Naive thymus-derived CD4-positive, alpha-beta T cell (primary cell): ENCODE data around the gene CGB8. TPM values are rescaled to one million over a fixed set of nuclear protein-coding genes. Genes with fewer than 3 reads are reported as not detected.
A peak's percentile ranks its signal among the peaks of the same experiment; 100 is the strongest.
"Not testable (repeated sequence)": the region's sequence is repeated elsewhere in the genome, so short reads cannot be mapped to it uniquely, and the experiment has no call there.

Source experiments
- ATAC-seq: fragments of 150-1000 bp; cut with Tn5 transposase; 2 replicates; pipeline ENCODE4 v1.10.0; 2021; ENCODE audit warnings: mild to moderate bottlenecking, moderate library complexity
- CTCF ChIA-PET: fragments of 350-600 bp; sonication (Branson Sonifier 250); formaldehyde crosslinking; loops from one replicate; lab custom pipeline; 2021; ENCODE audit warnings: antibody characterized with exemption; lab: Charles Lee
- POLR2A ChIA-PET: fragments of 350-600 bp; sonication (Branson Sonifier 250); formaldehyde crosslinking; loops from one replicate; lab custom pipeline; 2021; ENCODE audit warnings: antibody characterized with exemption, inconsistent platforms; lab: Charles Lee
- DNase-seq, 9 donors: peaks; one replicate each; pipeline versions ENCODE4 v3.0.0 to v3.0.0-alpha.2; 2020 to 2022; ENCODE audit warnings: mixed read lengths in 1 of 9
- H3K27ac ChIP-seq: one replicate; pipeline ENCODE4 v1.7.0; 2013; ENCODE audit warnings: mild to moderate bottlenecking, low read depth, low read length, moderate library complexity
- H3K27me3 ChIP-seq, 2 donors: one replicate each; pipeline ENCODE4 v1.7.0; 2013; ENCODE audit warnings: low read length in 2 of 2, mild to moderate bottlenecking in 2 of 2, moderate library complexity in 2 of 2; ENCODE audit not compliant: control insufficient read depth in 2 of 2, insufficient read depth in 2 of 2
- H3K36me3 ChIP-seq, 3 experiments: 1 replicate in 2 of 3; 2 replicates in 1 of 3; pipeline ENCODE4 v1.7.0; 2013; ENCODE audit warnings: low read length in 3 of 3, mild to moderate bottlenecking in 3 of 3, moderate library complexity in 1 of 3; ENCODE audit not compliant: insufficient read depth in 3 of 3, control insufficient read depth in 2 of 3
- H3K4me1 ChIP-seq, 2 donors: one replicate each; pipeline ENCODE4 v1.7.0; 2013; ENCODE audit warnings: low read length in 2 of 2, mild to moderate bottlenecking in 2 of 2, moderate library complexity in 1 of 2; ENCODE audit not compliant: control insufficient read depth in 2 of 2, insufficient read depth in 2 of 2
- H3K4me3 ChIP-seq: 2 replicates; pipeline ENCODE4 v1.7.0; 2013; ENCODE audit warnings: mild to moderate bottlenecking, low read length
- H3K9me3 ChIP-seq, 3 experiments: 1 replicate in 2 of 3; 2 replicates in 1 of 3; pipeline ENCODE4 v1.7.0; 2013; ENCODE audit warnings: low read length in 3 of 3; ENCODE audit not compliant: control insufficient read depth in 2 of 3
- H3K27ac Mint-ChIP-seq, 9 donors: one replicate each; pipeline ENCODE4 v1.8.0; 2020 to 2022; ENCODE audit warnings: mixed read lengths in 9 of 9, mild to moderate bottlenecking in 8 of 9, moderate library complexity in 5 of 9, inconsistent platforms in 2 of 9
- H3K27me3 Mint-ChIP-seq, 5 donors: one replicate each; pipeline ENCODE4 v1.8.0; 2021 to 2022; ENCODE audit warnings: mixed read lengths in 5 of 5, mild to moderate bottlenecking in 1 of 5
- H3K36me3 Mint-ChIP-seq, 5 donors: one replicate each; pipeline ENCODE4 v1.8.0; 2020 to 2022; ENCODE audit warnings: mixed read lengths in 5 of 5, mild to moderate bottlenecking in 3 of 5, inconsistent platforms in 1 of 5
- H3K4me1 Mint-ChIP-seq, 7 donors: one replicate each; pipeline ENCODE4 v1.8.0; 2020 to 2022; ENCODE audit warnings: mixed read lengths in 7 of 7, mild to moderate bottlenecking in 3 of 7, inconsistent platforms in 1 of 7
- H3K4me3 Mint-ChIP-seq, 10 donors: one replicate each; pipeline ENCODE4 v1.8.0; 2020 to 2022; ENCODE audit warnings: mild to moderate bottlenecking in 10 of 10, mixed read lengths in 10 of 10, moderate library complexity in 6 of 10, inconsistent platforms in 2 of 10
- H3K9me3 Mint-ChIP-seq, 11 donors: one replicate each; pipeline ENCODE4 v1.8.0; 2020 to 2022; ENCODE audit warnings: mixed read lengths in 11 of 11, mild to moderate bottlenecking in 4 of 11, inconsistent platforms in 1 of 11, moderate library complexity in 1 of 11
- intact Hi-C, 2 donors: fragments of 100-400 bp; cut with micrococcal nuclease; formaldehyde crosslinking; loops; one replicate each; pipeline ENCODE4 v1.15.1; 2023
- polyA plus RNA-seq, 2 donors: library from polyadenylated mRNA; unstranded; fragments of 300-500 nt; fragmentation: Illumina TruSeq; gene quantifications; one replicate each; pipeline ENCODE4 v1.2.3, GENCODE V29; 2021
- total RNA-seq, 6 experiments: library from RNA in 5 of 6; stranded (reverse) in 5 of 6; gene quantifications; 1 replicate in 5 of 6; 2 replicates in 1 of 6; pipeline ENCODE4 v1.2.3 and lab custom pipeline; 2021 to 2026

CGB8 gene
- total and polyA plus RNA-seq, 7 experiments from 2014 or later, result not detected

DNA sequence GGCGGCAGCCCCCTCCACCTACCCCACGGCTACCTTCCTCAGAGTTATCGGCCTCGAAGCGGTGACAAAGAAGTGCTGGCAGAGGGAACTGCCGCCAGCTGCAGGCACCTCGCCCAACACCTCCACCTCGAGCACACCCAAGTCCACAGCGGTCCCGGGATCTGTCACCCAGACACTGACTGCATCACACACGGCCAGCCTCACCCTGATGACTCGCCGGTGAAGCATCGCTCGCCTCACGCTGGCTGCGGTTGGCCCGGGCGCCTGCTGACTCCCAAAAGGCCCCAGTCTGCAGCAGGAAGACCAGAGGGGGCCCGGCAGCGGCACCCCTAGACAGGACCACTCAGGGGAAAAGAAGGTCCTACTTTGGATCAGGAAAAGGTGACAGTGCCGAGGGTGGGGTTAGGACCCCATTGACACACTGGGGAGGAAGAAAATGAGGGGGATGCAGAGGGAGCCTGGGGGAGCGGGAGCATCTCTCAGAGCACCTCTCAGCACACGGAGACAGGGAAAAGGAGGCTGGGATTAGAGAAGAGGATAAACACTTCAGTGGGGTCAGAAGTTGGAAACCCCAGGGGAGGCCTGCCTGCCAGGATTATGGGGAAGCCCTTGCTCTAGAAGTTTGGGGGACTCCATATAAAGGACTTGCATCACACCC lies 1.6 kb upstream of the CGB8 start:
- H3K4me1 Mint-ChIP-seq, H3K4me3 Mint-ChIP-seq, H3K27ac ChIP-seq, H3K4me3 ChIP-seq, H3K4me1 ChIP-seq, H3K27me3 Mint-ChIP-seq, DNase-seq, H3K9me3 Mint-ChIP-seq, CTCF ChIA-PET, H3K27me3 ChIP-seq, H3K36me3 ChIP-seq, H3K36me3 Mint-ChIP-seq, POLR2A ChIA-PET, H3K9me3 ChIP-seq, ATAC-seq: not testable (repeated sequence)
- intact Hi-C loops, result loop anchor here in 1 of 2 donors (10.0 kb wide), 1 partner anchor 56 kb away; the partner anchor contains the start of genes GYS1 and RUVBL2
- peak overlapping the region in 1 of 9 donors; percentile 43 for H3K27ac Mint-ChIP-seq

DNA sequence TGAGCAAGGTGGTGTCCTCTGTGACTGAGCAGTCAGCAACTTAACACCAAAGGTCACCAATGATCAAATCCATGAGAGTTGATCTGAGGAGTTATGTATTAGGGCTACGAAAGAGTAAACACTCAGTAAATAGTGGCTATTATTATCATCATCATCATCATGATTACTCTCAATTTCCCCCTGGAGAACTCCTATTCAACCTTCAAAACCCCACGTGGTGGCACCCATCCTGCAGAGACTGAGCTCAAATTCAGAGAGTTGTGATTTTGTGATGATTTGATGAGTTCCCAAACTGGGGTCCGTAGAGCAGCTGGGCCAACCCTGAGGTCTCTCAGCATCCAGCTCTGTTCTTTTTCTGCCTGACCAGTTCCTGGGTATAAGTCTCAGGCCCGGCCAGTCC lies 923 bp upstream of the CGB8 start:
- H3K9me3 Mint-ChIP-seq, H3K4me3 Mint-ChIP-seq, H3K27me3 ChIP-seq, ATAC-seq, H3K36me3 Mint-ChIP-seq, CTCF ChIA-PET, H3K27ac ChIP-seq, POLR2A ChIA-PET, H3K4me1 Mint-ChIP-seq, H3K4me3 ChIP-seq, H3K4me1 ChIP-seq, H3K36me3 ChIP-seq, DNase-seq, H3K9me3 ChIP-seq, H3K27me3 Mint-ChIP-seq: not testable (repeated sequence)
- peak overlapping the region in 1 of 9 donors; percentile 4 for H3K27ac Mint-ChIP-seq
- intact Hi-C loops, result loop anchor here in 1 of 2 donors (10.0 kb wide), 1 partner anchor 55 kb away; the partner anchor contains the start of genes GYS1 and RUVBL2

DNA sequence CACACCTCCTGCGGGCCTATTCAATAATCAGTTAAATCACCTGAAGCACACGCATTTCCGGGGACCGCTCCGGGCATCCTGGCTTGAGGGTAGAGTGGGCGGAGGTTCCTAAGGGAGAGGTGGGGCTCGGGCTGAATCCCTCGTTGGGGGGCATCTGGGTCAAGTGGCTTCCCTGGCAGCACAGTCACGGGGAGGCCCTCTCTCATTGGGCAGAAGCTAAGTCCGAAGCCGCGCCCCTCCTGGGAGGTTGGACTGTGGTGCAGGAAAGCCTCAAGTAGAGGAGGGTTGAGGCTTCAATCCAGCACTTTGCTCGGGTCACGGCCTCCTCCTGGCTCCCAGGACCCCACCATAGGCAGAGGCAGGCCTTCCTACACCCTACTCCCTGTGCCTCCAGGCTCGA lies 5.4 kb downstream of the CGB8 start, which contains the start of gene CGB5:
Gene CGB5 (plus strand): TSS at position 301 of the 400 bp plus-strand sequence. CDS start 362 bp downstream, outside the sequence.
- H3K4me1 Mint-ChIP-seq, H3K9me3 Mint-ChIP-seq, H3K36me3 ChIP-seq, H3K27ac Mint-ChIP-seq, H3K27me3 Mint-ChIP-seq, H3K9me3 ChIP-seq, H3K4me3 Mint-ChIP-seq, ATAC-seq, intact Hi-C loops, POLR2A ChIA-PET, H3K27me3 ChIP-seq, H3K4me3 ChIP-seq, H3K36me3 Mint-ChIP-seq, DNase-seq, H3K27ac ChIP-seq, H3K4me1 ChIP-seq, CTCF ChIA-PET: not testable (repeated sequence)

DNA sequence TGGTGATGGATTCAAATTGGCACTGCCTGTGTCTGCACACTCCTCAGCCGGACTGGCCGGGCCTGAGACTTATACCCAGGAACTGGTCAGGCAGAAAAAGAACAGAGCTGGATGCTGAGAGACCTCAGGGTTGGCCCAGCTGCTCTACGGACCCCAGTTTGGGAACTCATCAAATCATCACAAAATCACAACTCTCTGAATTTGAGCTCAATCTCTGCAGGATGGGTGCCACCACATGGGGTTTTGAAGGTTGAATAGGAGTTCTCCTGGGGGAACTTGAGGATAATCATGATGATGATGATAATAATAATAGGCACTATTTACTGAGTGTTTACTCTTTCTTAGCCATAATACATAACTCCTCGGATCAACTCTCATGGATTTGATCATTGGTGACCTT lies 6.2 kb downstream of the CGB8 start:
- H3K36me3 ChIP-seq, H3K4me1 ChIP-seq, H3K27ac Mint-ChIP-seq, H3K4me1 Mint-ChIP-seq, DNase-seq, H3K27me3 ChIP-seq, H3K4me3 ChIP-seq, H3K36me3 Mint-ChIP-seq, H3K27ac ChIP-seq, H3K9me3 ChIP-seq, POLR2A ChIA-PET, H3K9me3 Mint-ChIP-seq, intact Hi-C loops, ATAC-seq, H3K27me3 Mint-ChIP-seq, CTCF ChIA-PET, H3K4me3 Mint-ChIP-seq: not testable (repeated sequence)

DNA sequence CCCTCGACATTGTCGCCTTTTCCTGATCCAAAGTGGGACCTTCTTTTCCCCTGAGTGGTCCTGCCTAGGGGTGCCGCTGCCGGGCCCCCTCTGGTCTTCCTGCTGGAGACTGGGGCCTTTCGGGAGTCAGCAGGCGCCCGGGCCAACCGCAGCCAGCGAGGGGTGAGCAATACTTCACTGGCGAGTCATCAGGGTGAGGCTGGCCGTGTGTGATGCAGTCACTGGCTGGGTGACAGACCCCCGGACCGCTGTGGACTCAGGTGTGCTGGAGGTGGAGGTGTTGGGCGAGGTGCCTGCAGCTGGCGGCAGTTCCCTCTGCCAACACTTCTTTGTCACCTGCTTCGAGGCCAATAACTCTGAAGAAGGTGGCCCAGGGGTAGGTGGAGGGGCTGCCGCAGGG lies 6.7 kb downstream of the CGB8 start:
- H3K36me3 ChIP-seq, result no peaks in the 10 kb centered on the region
- Mint-ChIP-seq H3K9me3 (no peaks in the 10 kb centered on the region), H3K4me3 (no peak overlapping the region), H3K4me1 (no peaks in the 10 kb centered on the region), H3K27ac (no peak overlapping the region), H3K27me3 (no peaks in the 10 kb centered on the region), H3K36me3 (no peaks in the 10 kb centered on the region)
- H3K4me1 ChIP-seq, result no peaks in the 10 kb centered on the region
- intact Hi-C loops, result no loop called here
- H3K27ac ChIP-seq, result no peak overlapping the region
- CTCF ChIA-PET, result no interaction called here
- no peak for ATAC-seq
- no peaks in the 10 kb centered on the region for H3K27me3 ChIP-seq
- DNase-seq, result no peak
- no peak overlapping the region for H3K4me3 ChIP-seq
- POLR2A ChIA-PET, result no interaction called here
- H3K9me3 ChIP-seq, result no peaks in the 10 kb centered on the region

DNA sequence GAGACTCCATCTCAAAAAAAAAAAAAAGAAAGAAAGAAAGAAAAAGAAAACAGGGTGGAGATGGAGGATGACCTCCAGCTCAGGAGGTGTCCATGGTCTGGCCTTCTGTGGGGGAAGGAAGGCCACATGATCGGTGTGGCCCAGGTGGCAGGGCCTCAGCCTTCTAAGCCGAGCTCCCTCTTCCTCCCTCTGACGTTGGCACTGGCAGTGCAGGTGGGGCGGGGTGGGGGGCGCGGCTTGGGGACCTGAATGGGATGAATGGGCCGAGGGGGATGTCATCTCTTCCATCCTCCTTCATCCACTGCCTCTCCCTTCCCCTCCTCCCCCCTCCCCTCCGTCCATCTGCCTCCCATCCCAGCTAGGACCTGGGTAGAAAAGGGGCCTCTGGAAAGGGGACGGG lies 9.2 kb downstream of the CGB8 start:
- POLR2A ChIA-PET, H3K27ac ChIP-seq, H3K27ac Mint-ChIP-seq, CTCF ChIA-PET, H3K9me3 Mint-ChIP-seq, H3K27me3 Mint-ChIP-seq, H3K4me1 Mint-ChIP-seq, H3K27me3 ChIP-seq, H3K36me3 Mint-ChIP-seq, H3K4me1 ChIP-seq, H3K4me3 ChIP-seq, DNase-seq, intact Hi-C loops, H3K4me3 Mint-ChIP-seq, ATAC-seq, H3K9me3 ChIP-seq, H3K36me3 ChIP-seq: not testable (repeated sequence)

DNA sequence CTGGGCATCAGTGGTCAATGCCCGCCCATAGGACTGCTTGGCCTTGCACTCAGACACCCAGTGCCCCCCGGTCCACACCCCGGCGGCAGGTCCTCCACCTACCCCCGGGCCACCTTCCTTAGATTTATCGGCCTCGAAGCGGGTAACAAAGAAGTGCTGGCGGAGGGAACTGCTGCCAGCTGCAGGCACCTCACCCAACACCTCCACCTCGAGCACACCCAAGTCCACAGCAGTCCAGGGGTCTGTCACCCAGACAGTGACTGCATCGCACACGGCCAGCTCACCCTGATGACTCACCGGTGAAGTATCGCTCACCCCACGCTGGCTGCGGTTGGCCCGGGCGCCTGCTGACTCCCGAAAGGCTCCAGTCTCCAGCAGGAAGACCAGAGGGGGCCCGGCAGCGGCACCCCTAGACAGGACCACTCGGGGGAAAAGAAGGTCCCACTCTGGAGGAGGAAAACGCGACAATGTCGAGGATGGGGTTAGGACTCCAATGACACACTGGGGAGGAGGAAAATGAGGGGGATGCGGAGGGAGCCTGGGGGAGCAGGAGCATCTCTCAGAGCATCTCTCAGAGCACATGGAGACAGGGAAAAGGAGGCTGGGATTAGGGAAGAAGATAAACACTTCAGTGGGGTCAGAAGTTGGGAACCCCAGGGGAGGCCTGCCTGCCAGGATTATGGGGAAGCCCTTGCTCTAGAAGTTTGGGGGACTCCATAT lies 10.2 kb downstream of the CGB8 start:
- H3K27ac Mint-ChIP-seq, DNase-seq, intact Hi-C loops: not testable (repeated sequence)

More for the DNA sequence above, 10.2 kb downstream of the CGB8 start:
- H3K4me3 Mint-ChIP-seq, H3K36me3 ChIP-seq, ATAC-seq, H3K4me1 Mint-ChIP-seq, POLR2A ChIA-PET, H3K4me3 ChIP-seq, H3K27me3 ChIP-seq, CTCF ChIA-PET, H3K27me3 Mint-ChIP-seq, H3K4me1 ChIP-seq, H3K36me3 Mint-ChIP-seq, H3K9me3 Mint-ChIP-seq, H3K9me3 ChIP-seq, H3K27ac ChIP-seq: not testable (repeated sequence)
